ENCODE results near the gene RASIP1.
A peak's percentile ranks its signal among the peaks of the same experiment; 100 is the strongest.

Gene RASIP1

DNA sequence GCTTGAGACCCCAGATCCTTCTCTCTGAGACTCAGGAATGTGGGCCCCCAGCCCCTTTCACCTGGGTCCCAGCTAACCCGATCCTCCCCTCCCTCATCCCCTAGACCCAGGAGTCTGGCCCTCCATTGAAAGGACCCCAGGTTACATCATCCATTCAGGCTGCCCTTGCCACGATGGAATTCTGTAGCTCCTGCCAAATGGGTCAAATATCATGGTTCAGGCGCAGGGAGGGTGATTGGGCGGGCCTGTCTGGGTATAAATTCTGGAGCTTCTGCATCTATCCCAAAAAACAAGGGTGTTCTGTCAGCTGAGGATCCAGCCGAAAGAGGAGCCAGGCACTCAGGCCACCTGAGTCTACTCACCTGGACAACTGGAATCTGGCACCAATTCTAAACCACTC, 15.4 kb upstream of the RASIP1 start:
- no peak for DNase-seq

DNA sequence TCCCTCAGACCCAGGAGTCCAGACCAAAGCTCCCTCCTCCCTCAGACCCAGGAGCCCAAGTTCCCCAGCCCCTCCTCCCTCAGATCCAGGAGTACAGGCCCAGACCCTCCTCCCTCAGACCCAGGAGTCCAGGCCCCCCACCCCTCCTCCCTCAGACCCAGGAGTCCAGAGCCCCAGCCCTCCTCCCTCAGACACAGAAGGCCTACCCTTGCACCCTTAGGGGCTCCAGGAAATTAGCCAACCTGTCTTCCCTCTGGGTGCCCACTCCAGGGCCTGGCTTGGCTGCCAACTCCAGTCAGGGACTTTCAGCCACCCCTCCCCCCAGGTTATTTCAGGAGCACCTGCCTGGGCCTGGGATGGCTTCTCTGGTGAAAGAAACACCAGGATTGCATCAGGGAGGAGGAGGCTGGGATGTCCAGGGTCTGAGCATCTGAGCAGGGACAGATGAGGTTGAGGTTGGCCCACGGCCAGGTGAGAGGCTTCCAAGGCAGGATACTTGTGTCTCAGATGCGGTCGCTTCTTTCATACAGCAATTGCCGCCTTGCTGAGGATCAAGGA, 14.8 kb upstream of the RASIP1 start, which contains the start of gene FGF21:
Gene FGF21, plus strand, starts transcription at position 441 of the 558 bp plus-strand sequence. CDS start 713 bp downstream, outside the sequence.
- DNase-seq, result no peak

DNA sequence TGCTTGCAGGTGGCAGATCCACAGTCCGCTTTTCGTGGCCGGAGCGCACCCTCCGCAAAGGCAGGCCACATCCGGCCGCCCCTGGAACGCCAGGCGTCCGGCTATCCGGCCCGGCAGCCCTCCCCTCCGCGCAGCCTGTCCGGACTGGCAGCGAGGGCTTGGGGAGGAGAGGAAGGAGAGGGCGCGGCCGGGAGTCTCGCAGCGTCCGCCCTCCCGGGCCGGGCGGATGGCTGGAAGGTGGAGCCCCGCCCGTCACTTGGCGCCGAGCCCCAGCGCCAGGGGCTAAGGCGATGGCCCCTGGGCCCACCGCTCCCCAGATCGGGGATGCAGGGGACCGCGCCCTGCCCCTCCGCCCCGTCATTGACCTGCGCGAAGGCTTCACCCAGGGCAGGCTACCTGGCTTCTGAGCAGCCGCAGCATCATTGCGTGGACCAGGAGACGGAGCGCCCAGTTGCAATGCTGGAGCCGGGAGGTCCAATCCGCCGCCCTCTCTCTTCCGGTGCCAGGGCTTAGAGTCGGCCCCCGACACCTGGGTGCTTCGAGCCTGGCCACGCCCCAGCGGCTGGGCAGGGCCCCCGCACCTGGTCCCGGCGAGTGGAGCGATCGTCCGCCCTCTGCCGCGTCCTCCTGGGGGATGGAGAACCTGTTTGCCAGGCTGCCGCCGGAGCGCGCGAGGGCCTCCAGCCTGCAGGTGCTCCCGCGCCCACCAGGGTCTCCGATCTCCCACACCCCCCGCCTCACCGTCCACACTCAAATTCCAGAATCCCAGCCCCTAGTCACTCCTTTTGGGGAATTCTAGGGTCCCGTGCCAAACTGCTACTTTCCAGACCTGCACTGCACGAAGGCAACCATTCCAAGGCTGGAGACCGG, 12.3 kb upstream of the RASIP1 start, which contains the start of gene FUT1:
Gene FUT1, minus strand, starts transcription at position 146 of the 870 bp plus-strand sequence. CDS start 1,360 bp downstream, outside the sequence.
- DNase-seq, result peak in 1 of 2 donors; percentile 45

DNA sequence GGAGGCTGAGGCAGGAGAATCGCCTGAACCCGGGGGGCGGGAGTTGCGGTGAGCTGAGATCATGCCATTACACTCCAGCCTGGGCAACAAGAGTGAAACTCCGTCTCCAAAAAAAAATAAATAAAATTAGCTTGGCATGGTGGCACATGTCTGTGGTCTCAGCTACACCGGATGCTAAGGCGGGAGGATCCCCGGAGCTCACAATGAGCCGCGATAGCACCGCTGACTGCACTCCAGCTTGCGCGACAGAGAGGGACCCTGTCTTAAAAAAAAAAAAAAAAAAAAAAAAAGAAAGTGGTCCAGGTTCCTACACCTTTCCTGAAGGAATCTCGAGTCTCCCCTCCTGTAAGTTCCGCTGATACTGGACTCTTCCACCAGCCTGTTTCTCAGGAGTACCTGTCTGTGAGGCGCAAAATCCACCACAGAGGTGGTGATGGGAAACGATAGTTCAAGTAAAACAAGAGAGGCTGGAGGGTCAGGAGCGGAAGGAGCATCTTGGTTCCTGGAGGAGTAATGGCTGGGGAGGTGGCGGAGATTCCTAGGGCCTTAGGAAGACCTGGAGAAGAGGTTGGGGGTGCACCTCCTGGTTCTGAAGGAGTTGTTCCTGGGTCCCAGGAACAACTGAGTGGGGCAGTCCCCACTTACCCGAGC, 11.6 kb upstream of the RASIP1 start:
- no peak for DNase-seq

DNA sequence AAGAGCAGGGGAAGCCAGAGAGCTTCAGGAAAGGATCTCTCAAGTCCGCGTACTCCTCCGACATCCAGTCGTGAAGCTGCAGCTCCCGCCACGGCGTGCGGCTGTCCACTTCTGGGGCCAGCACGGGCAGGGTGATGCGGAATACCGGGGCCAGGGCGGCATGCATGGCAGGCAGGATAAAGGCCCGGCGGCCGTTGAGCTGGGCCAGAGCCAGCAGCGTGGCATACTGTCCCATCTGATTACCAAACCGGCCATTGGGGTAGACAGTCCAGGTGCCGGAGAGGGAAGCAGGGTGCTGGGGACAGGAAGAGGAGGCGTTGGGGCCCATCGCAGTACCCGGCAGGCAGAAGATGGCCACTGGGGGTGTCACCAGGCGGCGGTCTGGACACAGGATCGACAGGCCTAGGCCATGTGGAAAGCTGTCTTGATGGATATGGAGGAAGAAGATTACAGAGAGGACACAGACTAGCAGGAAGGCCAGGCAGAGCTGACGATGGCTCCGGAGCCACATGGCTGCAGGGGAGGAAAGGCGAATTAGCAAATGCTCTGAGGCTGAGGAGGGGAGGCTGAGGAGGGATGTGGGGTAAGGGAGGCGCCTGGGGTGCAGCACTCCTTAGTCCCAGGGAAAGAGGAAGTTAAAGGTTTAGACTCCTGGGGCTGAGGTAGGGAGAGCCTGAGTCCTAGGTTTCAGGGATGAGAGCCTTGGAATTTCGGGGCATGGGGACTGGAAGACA, 10.5 kb upstream of the RASIP1 start:
- DNase-seq, result no peak

DNA sequence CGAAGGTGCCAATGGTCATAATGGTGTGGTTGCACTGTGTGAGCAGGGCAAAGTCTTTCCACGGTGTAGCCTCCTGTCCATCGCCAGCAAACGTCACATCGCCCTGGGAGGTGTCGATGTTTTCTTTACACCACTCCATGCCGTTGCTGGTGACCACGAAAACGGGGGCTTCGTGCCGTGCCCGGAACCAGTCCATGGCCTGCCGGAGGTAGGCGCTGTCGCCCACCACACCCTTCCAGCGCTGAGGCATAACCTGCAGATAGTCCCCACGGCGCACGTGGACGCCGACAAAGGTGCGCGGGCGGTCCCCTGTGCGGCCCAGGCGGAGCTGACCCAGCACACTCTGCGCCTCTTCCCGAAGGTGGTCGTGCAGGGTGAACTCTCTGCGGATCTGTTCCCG, 9.9 kb upstream of the RASIP1 start:
- no peak for DNase-seq

DNA sequence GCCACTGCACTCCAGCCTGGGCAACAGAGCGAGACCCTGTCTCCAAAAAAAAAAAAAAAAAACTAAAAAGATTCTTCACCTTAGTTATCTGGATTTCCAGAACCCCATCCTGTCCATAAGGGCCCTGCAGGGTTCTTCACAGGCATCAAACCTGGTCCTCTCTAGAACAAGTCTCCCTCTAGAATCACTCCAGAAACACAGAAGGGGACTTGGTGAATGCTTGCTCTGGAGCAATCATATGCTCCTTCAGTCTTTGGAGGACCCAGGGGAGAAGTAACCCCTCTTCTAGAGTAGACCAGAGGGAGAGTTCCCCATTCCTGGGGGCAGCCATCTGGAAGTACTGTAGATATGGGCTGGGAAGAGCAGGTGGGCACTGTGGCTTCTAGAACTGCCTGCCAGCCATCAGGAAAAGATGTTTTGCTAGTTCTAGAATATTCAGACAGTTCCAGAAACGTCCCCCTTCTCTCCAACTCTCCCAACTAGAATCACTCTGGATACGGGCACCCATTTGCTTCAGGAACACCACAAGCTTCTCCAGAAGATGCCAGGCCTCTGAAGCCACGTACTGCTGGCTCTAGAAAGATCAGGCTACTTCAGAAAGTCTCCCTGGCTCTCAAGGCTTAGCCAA, 9.3 kb upstream of the RASIP1 start:
- DNase-seq, result no peak

DNA sequence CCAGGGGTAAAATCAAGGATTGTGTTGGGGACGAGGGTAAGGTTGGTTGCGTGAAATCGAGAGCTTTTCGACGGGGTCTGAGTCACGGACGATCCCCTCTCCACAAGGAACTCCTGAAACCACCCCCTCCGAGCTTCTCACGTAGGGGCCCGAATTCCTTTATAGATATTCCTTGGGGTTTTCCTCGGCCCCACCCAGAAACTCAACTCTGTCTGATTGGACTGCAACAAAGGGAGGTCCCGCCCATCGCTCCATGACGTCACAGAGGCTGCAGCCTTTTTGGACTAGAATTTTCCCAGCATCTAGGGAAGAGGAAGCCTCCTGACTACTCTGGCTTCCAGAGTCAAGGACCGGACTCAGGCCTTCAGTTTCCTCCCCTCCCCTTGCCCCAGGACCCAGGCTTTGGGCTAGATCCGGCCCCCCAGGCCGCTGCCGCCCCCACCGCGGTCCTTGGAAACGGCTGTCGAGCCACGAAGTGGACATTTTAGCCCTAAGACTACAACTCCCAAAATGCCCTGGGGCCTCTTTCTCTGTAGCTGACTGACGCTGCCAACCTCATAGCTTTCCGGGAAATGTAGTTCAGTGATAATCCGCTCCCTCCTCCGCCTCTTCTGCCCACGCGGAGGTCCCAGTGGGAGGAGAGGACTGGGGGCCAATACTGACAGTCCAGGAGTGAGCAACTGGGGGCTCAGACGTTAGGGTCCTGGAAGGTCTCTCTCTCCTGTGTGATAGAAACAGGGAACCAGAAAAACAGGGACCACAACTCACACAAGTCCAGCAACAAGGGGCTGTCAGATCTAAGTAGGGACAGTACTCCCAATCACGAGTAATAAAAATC, 6.5 kb upstream of the RASIP1 start, which contains the start of gene IZUMO1:
Gene IZUMO1, minus strand, starts transcription at position 172 of the 838 bp plus-strand sequence. CDS start 1,050 bp downstream, outside the sequence.
- peak; percentile 53 to 63 for DNase-seq

DNA sequence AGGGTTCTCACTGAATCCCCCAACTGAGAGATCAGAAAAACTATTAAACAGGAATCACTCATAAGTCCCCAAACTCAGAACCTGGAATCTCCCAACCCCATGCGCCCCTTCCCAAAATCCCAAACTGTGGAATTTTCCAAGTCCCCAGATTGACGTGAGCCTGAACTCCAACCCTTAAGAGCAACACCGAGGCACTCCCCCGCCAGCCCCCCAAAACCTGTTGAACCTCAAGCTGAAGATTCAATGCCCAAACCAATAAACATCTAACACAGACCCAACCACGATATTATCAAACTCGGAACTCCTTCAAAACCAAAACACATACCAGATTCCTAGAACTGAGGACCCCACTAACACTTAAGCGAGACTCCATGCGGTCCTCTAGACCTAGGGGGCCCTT, 5.7 kb upstream of the RASIP1 start:
- DNase-seq, result no peak

DNA sequence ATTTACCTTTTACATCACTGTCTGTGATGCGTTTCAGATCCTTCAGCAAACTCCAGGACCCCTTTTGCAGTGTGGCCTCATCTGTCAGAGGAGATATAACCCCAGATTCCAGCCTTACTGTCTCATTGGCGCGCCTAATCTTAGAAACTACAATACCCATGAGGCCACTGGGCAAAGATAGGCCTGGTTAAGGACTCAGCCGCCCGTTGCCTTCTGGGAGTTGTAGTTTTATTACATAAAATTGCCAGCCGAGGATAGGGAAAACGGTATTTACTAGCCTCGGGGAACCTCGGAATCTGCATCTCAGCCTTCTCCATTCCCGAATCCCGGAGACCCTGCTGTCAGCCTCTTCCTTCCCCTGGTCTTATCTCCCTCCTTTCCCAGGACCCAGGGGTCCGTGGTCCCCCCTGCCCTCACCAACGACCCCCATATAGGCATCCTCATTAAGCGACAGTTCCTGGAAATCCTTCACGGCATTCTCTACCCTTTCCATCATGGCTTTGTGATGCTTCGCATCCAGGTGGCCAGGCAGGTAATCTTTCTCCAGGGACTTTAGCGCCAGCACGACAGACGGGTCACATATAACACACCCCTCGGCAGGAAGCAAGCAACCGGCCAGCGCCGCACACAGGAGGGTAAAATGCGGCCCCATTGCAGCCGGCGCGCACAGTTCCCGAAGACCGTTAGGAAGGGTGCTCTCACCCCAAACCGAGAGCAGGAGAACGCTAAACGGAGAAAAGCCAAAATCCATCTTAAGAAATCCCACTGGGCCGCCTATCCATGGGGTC, 5.0 kb upstream of the RASIP1 start:
- DNase-seq, result peak; percentile 57 to 59

DNA sequence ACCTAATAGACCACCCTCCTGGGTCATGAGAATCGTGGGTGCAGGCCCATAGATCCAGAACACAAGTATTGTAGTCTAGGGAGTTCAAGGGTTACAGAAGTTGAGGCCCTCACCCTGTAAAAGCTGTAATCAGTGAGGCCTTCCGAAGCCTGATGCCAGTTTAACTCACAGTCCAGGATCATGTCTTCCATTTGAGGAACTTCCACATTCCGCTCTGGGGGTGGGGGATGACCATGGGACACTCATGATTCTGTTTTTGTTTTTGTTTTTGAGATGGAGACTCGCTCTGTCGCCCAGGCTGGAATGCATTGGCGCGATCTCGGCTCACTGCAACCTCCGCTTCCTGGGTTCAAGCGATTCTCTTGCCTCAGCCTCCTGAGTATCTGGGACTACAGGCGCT, 1.7 kb upstream of the RASIP1 start:
- DNase-seq, result no peak

DNA sequence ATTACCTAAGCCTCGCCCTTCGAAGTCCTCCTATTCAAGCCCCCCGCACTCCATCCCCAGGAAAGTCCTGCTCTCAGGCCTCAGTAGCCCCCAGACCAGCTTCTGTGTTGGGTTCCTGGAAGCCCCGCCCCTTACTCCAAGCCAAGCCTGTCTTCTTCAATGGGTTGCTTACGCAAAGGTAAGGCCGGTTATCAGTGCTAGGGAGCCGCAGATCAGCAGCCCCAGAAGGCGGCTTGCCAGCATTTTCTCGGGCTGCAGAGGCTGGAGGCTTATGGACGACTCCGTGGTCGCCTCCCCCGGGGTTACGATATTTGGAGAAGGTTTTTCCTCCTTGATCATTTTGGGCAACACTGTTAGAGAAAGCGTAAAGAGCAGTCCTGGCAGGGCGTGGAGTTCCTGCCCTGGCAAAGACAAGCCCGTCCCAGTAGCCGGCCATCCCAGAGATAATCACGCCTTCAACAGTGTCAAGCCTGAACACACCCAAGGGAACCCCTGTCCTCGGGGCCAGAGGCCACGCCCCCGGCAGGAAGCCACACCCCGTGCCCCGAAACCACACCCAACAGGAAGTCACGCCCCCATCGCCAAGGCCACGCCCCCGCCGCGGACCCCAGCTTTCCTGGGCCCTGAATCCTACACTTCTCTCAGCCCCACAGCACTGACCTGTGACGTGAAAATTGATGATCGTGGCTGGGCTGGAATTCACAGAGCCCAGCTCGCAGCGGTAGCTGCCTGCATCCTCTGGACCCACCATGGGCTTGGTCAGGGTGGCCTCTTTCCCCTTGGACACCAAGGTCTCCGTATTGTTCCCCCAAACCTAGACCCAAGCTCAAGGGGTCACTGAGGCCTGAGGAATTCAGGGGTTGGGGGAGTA, 954 bp upstream of the RASIP1 start:
- DNase-seq, result peak; percentile 53 to 58

DNA sequence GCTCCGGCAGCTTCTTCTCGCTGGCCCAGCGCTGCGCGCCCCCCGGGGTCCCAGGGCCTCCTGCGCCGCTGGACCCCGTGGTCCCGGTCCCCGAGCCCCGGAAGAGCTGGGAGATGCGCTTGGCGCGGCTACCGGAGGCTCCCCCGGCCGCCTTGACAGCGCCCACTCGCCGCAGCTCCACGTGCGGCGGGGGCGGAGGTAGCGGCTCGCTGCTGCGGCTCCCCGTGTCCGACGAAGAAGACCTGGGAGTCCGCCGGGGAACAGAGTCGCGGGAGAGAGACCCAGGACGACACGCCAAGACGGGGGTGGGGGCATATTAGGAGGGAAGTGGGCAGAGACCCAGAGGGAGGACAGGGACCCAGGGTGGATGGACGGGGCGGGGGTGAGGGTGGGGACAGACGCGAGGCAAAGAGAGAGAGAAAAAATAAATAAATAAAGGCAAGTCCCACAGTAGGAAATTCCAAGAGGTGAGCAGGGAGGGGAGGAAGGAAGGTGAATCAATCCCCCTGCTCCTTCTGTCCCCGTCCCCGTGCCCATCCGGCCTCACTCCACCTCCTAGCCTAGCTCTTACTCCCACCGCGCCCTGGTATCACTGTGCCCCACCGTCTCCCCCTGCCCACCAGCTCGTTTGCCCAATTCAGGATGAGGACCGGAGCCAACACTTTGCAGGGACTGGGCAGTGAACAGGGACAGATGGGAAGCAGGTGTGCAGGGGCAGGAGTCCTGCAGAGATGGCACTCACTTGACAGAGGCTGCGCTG, 826 bp downstream of the RASIP1 start:
- DNase-seq, result no peak

DNA sequence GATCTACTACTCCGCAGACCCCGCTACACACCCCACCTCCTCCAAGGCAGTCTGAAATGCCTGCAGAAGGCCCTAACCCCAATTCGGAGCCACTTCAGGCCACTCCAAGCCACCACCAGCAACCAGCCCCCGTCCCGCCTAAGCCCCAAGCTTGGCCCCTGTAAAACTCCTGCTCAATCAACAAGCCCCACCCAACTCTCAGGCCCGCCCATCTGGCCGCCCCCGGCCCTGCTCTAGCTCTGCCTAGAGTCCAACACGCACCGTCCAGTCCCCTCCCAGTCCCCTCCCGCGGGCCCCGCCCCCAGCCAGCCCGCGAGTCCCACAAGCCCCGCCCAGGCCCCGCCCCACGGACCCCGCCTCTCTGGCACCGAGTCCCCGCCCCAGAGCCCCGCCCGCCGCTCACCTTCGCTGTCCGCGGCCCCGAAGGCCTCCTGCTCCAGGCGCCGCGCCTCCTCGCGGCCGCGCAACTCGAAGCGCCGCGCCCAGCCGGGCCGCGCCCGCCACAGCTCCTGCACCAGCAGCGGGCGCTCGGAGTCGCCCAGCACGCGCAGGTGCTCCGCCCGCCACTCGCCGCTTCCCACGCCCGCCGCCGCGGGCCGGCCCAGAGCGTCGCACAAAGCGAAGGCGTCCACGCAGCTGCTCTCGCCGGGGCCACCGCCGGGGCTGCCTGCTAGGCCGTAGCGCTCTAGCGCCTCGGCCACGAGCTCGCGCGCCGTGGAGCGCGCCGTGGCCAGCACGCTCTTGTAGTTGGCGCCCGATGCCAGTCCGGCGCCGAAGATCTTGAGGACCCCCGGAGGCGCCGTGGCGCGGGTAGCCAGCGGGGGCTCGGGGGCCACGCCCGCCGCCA, 1.6 kb downstream of the RASIP1 start:
- peak; percentile 94 to 98 for DNase-seq

DNA sequence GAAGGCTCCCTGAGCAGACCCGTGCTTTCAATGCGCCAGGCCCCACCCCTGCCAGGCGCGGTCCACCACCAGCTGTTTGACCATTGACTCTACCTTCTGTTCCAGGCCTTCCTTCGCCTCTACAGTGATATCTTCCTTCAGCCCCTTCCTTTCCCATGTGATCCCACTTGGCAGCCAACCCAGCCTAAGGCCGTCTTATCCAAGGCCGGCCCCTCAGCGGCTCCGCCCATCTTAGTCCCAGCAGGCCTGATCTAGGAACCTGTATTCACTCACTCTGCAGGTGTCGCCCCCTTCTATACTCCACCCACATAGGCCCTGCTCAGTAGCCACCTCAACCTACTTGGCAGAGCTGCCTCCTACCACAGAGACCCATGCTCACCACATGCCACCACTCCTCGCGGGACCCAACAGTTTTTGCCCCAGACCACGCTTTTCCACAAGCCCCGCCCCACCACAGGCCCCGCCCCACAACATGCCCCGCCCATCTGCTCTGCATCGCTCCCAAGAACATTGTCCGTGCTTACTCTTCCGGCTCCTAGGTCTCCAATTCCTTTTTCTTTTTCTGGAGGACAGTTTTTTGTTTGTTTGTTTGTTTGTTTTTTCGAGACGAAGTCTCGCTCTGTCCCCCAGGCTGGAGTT, 2.9 kb downstream of the RASIP1 start:
- no peak for DNase-seq

DNA sequence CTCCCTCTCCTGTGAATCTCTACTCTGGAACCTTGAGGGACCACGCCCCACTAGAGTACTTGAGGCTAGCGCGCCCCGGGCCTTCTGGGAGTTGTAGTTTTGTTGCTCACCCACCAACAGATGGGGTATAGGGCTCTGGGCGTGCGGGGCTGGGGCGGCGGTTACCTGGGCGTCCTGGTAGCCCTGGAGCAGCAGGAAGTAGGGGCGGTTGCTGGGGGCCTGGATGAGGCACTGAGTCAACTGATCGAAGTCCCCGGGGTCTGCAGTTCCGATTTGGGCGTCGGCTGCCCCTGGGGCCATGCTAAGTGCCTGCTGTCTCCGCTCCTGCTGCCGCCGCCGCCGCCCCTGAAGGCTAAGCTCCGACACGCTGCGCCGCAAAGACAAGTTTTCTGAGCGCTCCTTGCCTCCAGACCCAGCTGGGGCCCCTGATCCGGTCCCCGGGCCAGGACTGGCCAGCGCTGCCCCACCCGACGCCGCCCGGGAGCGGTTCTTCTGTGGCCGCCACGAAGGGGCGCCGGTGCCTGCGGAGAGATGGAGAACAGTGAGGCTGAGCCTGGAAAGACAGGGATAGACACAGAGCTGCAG, 5.3 kb downstream of the RASIP1 start:
- DNase-seq, result no peak

DNA sequence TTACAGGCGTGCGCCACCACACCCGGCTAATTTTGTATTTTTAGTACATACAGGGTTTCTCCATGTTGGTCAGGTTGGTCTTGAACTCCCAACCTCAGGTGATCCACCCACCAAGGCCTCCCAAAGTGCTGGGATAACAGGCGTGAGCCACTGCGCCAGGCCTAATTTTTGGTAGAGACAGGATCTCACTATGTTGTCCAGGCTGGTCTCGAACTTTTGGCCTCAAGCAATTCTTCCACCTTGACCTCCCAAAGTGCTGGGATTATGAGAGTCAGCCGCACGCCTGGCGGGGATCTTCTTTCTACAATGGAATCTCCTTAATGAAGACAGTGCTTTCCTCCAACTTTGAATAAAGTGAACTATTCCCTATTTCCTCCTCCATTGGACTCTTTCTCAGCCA, 5.8 kb downstream of the RASIP1 start:
- DNase-seq, result no peak

All from stimulated activated CD4-positive, alpha-beta T cell treated with anti-CD3 and anti-CD28 coated beads, Interleukin-2, amount 100 ng/mL, for 24 hours (primary cell).